Measurements from ENCODE around the gene SRSF4. TPM values are rescaled to one million over a fixed set of nuclear protein-coding genes. Genes with fewer than 3 reads are reported as not detected.
"Not testable (repeated sequence)": the region's sequence is repeated elsewhere in the genome, so short reads cannot be mapped to it uniquely, and the experiment has no call there.

SRSF4 gene
- polyA plus RNA-seq, 1 of the 3 experiments (the other 2 are of a cell fraction), result 62.6 TPM

- peaks cover 3 to 9% of the 10 kb centered on the region in 2 experiments for H3K36me3 ChIP-seq (replicated peaks in 1 of 2; ENCODE audit: control insufficient read depth in 1 of 2, insufficient read depth in 2 of 2, low read length in 1 of 2)
- no peak overlapping the region for H3K4me2 ChIP-seq
- no peaks in the 10 kb centered on the region for H4K20me1 ChIP-seq (ENCODE audit: insufficient read depth)
- H3K27me3 ChIP-seq (ENCODE audit: insufficient read depth), result no peaks in the 10 kb centered on the region
- ChIA-PET CTCF (no interaction called here), POLR2A (no interaction called here)
- no peaks in the 10 kb centered on the region for H3K9me2 ChIP-seq
- H3K27ac ChIP-seq (ENCODE audit: low read depth in 2 of 2, low read length in 1 of 2), result no peak overlapping the region
- WGBS (ENCODE audit: low lambda C conversion rate), result 100% methylated on average over 1 of the region's 1 CpG
- no peaks in the 10 kb centered on the region for H3F3A ChIP-seq (replicated peaks; ENCODE audit: insufficient read depth)
- no peaks in the 10 kb centered on the region for H3K9me3 ChIP-seq
- H3K4me1 ChIP-seq (ENCODE audit: control insufficient read depth in 1 of 2, insufficient read depth in 2 of 2, low read depth in 1 of 2, low read length in 1 of 2), result no peaks in the 10 kb centered on the region; a peak in 1 of 4 replicates
- peaks cover 8% of the 10 kb centered on the region; the same call in 1 of the 2 replicates for H3K79me2 ChIP-seq (ENCODE audit: insufficient read depth)
- no peak for DNase-seq
- no peak overlapping the region for H3K9ac ChIP-seq
- TF ChIP-seq RXRA (IDR thresholded peaks at IDR 0.05; ENCODE audit: borderline replicate concordance, low read depth) (no peak), JUND (IDR thresholded peaks at IDR 0.05) (no peak), SMC3 (IDR thresholded peaks at IDR 0.05; ENCODE audit: low read depth, low read length) (no peak), SIN3A (IDR thresholded peaks at IDR 0.05; ENCODE audit: borderline replicate concordance, low read depth, low read length) (no peak), TEAD4 (IDR thresholded peaks at IDR 0.05; ENCODE audit: borderline replicate concordance, insufficient read depth) (no peak), EP300 (IDR thresholded peaks at IDR 0.05; ENCODE audit: borderline replicate concordance in 1 of 2, low read depth in 1 of 2, low read length in 1 of 2) (no peak), FOXJ3 (CRISPR knock-in tag; IDR thresholded peaks at IDR 0.05) (no peak), TAF1 (IDR thresholded peaks at IDR 0.05; ENCODE audit: borderline replicate concordance, low read depth, low read length) (no peak), MAX (IDR thresholded peaks at IDR 0.05; ENCODE audit: low read depth) (no peak), MEF2A (IDR thresholded peaks at IDR 0.05; ENCODE audit: borderline replicate concordance, low read depth) (no peak), FOSL2 (IDR thresholded peaks at IDR 0.05; ENCODE audit: borderline replicate concordance, low read depth) (no peak), FOXM1 (IDR thresholded peaks at IDR 0.05; ENCODE audit: low read depth) (no peak), RAD21 (IDR thresholded peaks at IDR 0.05; ENCODE audit: low read length) (no peak), CHD2 (IDR thresholded peaks at IDR 0.05; ENCODE audit: low read length, partially characterized antibody) (no peak), TCF12 (IDR thresholded peaks at IDR 0.05) (no peak), EZH2phosphoT487 (IDR thresholded peaks at IDR 0.05; ENCODE audit: borderline replicate concordance, low read depth) (no peak), GABPA (IDR thresholded peaks at IDR 0.05; ENCODE audit: low read depth) (no peak)
- TF ChIP-seq, protein P1, sequence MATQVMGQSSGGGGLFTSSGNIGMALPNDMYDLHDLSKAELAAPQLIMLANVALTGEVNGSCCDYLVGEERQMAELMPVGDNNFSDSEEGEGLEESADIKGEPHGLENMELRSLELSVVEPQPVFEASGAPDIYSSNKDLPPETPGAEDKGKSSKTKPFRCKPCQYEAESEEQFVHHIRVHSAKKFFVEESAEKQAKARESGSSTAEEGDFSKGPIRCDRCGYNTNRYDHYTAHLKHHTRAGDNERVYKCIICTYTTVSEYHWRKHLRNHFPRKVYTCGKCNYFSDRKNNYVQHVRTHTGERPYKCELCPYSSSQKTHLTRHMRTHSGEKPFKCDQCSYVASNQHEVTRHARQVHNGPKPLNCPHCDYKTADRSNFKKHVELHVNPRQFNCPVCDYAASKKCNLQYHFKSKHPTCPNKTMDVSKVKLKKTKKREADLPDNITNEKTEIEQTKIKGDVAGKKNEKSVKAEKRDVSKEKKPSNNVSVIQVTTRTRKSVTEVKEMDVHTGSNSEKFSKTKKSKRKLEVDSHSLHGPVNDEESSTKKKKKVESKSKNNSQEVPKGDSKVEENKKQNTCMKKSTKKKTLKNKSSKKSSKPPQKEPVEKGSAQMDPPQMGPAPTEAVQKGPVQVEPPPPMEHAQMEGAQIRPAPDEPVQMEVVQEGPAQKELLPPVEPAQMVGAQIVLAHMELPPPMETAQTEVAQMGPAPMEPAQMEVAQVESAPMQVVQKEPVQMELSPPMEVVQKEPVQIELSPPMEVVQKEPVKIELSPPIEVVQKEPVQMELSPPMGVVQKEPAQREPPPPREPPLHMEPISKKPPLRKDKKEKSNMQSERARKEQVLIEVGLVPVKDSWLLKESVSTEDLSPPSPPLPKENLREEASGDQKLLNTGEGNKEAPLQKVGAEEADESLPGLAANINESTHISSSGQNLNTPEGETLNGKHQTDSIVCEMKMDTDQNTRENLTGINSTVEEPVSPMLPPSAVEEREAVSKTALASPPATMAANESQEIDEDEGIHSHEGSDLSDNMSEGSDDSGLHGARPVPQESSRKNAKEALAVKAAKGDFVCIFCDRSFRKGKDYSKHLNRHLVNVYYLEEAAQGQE (IDR thresholded peaks at IDR 0.05; ENCODE audit: low read depth, low read length), result no peak
- TF ChIP-seq, protein P2, sequence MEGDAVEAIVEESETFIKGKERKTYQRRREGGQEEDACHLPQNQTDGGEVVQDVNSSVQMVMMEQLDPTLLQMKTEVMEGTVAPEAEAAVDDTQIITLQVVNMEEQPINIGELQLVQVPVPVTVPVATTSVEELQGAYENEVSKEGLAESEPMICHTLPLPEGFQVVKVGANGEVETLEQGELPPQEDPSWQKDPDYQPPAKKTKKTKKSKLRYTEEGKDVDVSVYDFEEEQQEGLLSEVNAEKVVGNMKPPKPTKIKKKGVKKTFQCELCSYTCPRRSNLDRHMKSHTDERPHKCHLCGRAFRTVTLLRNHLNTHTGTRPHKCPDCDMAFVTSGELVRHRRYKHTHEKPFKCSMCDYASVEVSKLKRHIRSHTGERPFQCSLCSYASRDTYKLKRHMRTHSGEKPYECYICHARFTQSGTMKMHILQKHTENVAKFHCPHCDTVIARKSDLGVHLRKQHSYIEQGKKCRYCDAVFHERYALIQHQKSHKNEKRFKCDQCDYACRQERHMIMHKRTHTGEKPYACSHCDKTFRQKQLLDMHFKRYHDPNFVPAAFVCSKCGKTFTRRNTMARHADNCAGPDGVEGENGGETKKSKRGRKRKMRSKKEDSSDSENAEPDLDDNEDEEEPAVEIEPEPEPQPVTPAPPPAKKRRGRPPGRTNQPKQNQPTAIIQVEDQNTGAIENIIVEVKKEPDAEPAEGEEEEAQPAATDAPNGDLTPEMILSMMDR (IDR thresholded peaks at IDR 0.05), result no peak
- H3K4me3 ChIP-seq (ENCODE audit: low read depth in 2 of 2, low read length in 1 of 2), result no peak overlapping the region
- H2AFZ ChIP-seq (ENCODE audit: low read depth), result no peak overlapping the region
These were observed 41.0 kb upstream of the SRSF4 start for GRCh38 chr1:29222686-29223085.

- H3K9me3 ChIP-seq; H3K36me3 ChIP-seq (replicated peaks in 1 of 2; ENCODE audit: control insufficient read depth in 1 of 2, insufficient read depth in 2 of 2, low read length in 1 of 2); H3K79me2 ChIP-seq (ENCODE audit: insufficient read depth); H4K20me1 ChIP-seq (ENCODE audit: insufficient read depth); H3K27ac ChIP-seq (ENCODE audit: low read depth in 2 of 2, low read length in 1 of 2); H3K9me2 ChIP-seq; H3K4me2 ChIP-seq; H3K4me1 ChIP-seq (ENCODE audit: control insufficient read depth in 1 of 2, insufficient read depth in 2 of 2, low read depth in 1 of 2, low read length in 1 of 2); H3F3A ChIP-seq (replicated peaks; ENCODE audit: insufficient read depth); DNase-seq; H3K9ac ChIP-seq; H3K4me3 ChIP-seq (ENCODE audit: low read depth in 2 of 2, low read length in 1 of 2); H3K27me3 ChIP-seq (ENCODE audit: insufficient read depth); H2AFZ ChIP-seq (ENCODE audit: low read depth); POLR2A ChIA-PET: not testable (repeated sequence)
- WGBS (ENCODE audit: low lambda C conversion rate), result 92% methylated on average over 6 of the region's 6 CpGs
- CTCF ChIA-PET, result interaction anchor here (0.7 kb wide), 1 partner anchor 11 kb away, joined by 3 read pairs; no protein-coding TSS in a partner anchor
These were observed 40.6 kb upstream of the SRSF4 start for GRCh38 chr1:29222260-29222659.

All from SK-N-SH (cell line).